Measurements from ENCODE around the gene CHD1. TPM values are rescaled to one million over a fixed set of nuclear protein-coding genes. Genes with fewer than 3 reads are reported as not detected.

The CHD1 gene
- total and polyA plus RNA-seq, 2 donors (not counting 3 experiments of a cell fraction or from before 2014, with no cell fraction given) = 16.2 to 48.9 TPM

DNA sequence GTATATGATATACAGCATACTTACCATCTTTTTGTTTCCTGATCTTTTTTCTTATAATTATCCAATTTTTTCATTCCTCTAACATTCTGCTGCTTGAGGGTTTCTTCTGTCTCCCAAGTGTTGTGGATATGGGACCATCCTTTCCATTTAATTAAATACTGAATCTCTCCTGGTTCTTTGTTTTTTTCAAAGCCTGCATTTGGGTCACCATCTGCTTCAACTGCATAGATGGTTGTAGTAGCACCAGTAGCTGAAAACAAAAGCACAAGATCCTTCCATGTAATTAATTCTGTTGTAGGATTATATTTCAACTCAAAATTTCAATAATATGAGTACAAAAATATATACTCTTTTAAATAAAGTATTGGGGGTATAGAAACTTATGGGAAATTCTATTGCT lies 29.4 kb downstream of the CHD1 start:
- no peak overlapping the region for H3K27ac ChIP-seq (ENCODE audit: insufficient read depth, low read depth, low read length)
- dilution Hi-C loops (cut with MboI; ENCODE audit: extremely low pct_ligation_motif_present, low sequenced_read_pairs) = no loop called here
- no peaks in the 10 kb centered on the region for H4K20me1 ChIP-seq (replicated peaks; ENCODE audit: control insufficient read depth, extremely low read depth, insufficient read depth, low read length)
- no peak overlapping the region for H2AFZ ChIP-seq (ENCODE audit: low read depth, low read length)
- no peak overlapping the region for H3K4me2 ChIP-seq (ENCODE audit: insufficient read depth, low read length)
- FAIRE-seq (no peak), DNase-seq (ENCODE audit: low read depth, low spot score) (no peak)
- H3K9me3 ChIP-seq (replicated peaks; ENCODE audit: control insufficient read depth, insufficient read depth, low read length) = no peaks in the 10 kb centered on the region
- no peak overlapping the region for H3K9ac ChIP-seq (replicated peaks; ENCODE audit: extremely low read depth, insufficient read depth, low read length)
- H3K79me2 ChIP-seq (ENCODE audit: control insufficient read depth, insufficient read depth, low read length) = peaks cover 16% of the 10 kb centered on the region
- no TSS peak for BruUV-seq (replicated peaks)
- H3K4me1 ChIP-seq (ENCODE audit: control insufficient read depth, extremely low read depth, insufficient read depth, low read length) = peaks cover 13% of the 10 kb centered on the region
- peaks cover 8 to 36% of the 10 kb centered on the region in 2 experiments for H3K36me3 ChIP-seq (ENCODE audit: control insufficient read depth in 2 of 2, extremely low read depth in 1 of 2, insufficient read depth in 2 of 2, low read length in 2 of 2)
- no peak overlapping the region for H3K4me3 ChIP-seq (replicated peaks in 1 of 3; ENCODE audit: insufficient read depth in 1 of 3, low read depth in 1 of 3, low read length in 3 of 3)
- no peaks in the 10 kb centered on the region for H3K9me1 ChIP-seq (replicated peaks; ENCODE audit: control insufficient read depth, extremely low read depth, insufficient read depth, low read length)
- TF ChIP-seq, protein P1, sequence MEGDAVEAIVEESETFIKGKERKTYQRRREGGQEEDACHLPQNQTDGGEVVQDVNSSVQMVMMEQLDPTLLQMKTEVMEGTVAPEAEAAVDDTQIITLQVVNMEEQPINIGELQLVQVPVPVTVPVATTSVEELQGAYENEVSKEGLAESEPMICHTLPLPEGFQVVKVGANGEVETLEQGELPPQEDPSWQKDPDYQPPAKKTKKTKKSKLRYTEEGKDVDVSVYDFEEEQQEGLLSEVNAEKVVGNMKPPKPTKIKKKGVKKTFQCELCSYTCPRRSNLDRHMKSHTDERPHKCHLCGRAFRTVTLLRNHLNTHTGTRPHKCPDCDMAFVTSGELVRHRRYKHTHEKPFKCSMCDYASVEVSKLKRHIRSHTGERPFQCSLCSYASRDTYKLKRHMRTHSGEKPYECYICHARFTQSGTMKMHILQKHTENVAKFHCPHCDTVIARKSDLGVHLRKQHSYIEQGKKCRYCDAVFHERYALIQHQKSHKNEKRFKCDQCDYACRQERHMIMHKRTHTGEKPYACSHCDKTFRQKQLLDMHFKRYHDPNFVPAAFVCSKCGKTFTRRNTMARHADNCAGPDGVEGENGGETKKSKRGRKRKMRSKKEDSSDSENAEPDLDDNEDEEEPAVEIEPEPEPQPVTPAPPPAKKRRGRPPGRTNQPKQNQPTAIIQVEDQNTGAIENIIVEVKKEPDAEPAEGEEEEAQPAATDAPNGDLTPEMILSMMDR (IDR thresholded peaks at IDR 0.05; ENCODE audit: extremely low read depth in 1 of 2, insufficient read depth in 1 of 2, low read depth in 1 of 2, low read length in 2 of 2) = no peak
- TF ChIP-seq EZH2 (IDR thresholded peaks at IDR 0.05; ENCODE audit: borderline replicate concordance, low read depth, low read length, severe bottlenecking) = no peak
- TF ChIP-seq GATA2 (IDR thresholded peaks at IDR 0.05; ENCODE audit: insufficient read depth, insufficient read length, low read depth, low read length) = no peak
- no peak for TF ChIP-seq JUN (IDR thresholded peaks at IDR 0.05; ENCODE audit: borderline replicate concordance, insufficient read depth, insufficient read length, low read depth)
- TF ChIP-seq, protein P2, sequence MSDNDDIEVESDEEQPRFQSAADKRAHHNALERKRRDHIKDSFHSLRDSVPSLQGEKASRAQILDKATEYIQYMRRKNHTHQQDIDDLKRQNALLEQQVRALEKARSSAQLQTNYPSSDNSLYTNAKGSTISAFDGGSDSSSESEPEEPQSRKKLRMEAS (IDR thresholded peaks at IDR 0.05; ENCODE audit: insufficient read depth, insufficient read length) = no peak
- TF ChIP-seq POLR2A (IDR thresholded peaks at IDR 0.05; ENCODE audit: low read depth, low read length) = no peak
- TF ChIP-seq POLR2AphosphoS5 (IDR thresholded peaks at IDR 0.05; ENCODE audit: insufficient read depth, low read depth, low read length) = no peak
- no peak for TF ChIP-seq FOS (IDR thresholded peaks at IDR 0.05; ENCODE audit: borderline replicate concordance, insufficient read depth, low read length)
- TF ChIP-seq MYC (IDR thresholded peaks at IDR 0.05; ENCODE audit: low read depth, low read length) = no peak
- ChIA-PET POLR2A (no interaction called here), CTCF (interaction anchor here (0.6 kb wide), 1 partner anchor 170 kb away, joined by 3 read pairs; no protein-coding TSS in a partner anchor)
- intact Hi-C loops (cut with micrococcal nuclease) = no loop called here
- no peaks in the 10 kb centered on the region for H3K27me3 ChIP-seq (ENCODE audit: control insufficient read depth in 2 of 2, insufficient read depth in 2 of 2, low read length in 2 of 2)

Measured in endothelial cell of umbilical vein (primary cell).